Measurements from ENCODE around the gene KCMF1. TPM values are rescaled to one million over a fixed set of nuclear protein-coding genes. Genes with fewer than 3 reads are reported as not detected.

The KCMF1 gene
- total and polyA plus RNA-seq, 3 donors from 2014 or later: 53.9 to 141 (median 56.9) TPM

GRCh38 chr2:84999553-84999955 lies 28.6 kb downstream of the KCMF1 start:
- no peaks in the 10 kb centered on the region for H3K27me3 ChIP-seq
- H3K9me3 ChIP-seq: no peaks in the 10 kb centered on the region
- TF ChIP-seq CTCF (IDR thresholded peaks at IDR 0.05) (no peak), POLR2A (IDR thresholded peaks at IDR 0.05) (no peak)
- no peak for DNase-seq
- no peaks in the 10 kb centered on the region for H3K36me3 ChIP-seq (ENCODE audit: low read depth, missing control alignments)
- H3K27ac ChIP-seq: no peak overlapping the region
- intact Hi-C loops (cut with DNase I; ENCODE audit: low total_unique reads): no loop called here
- H3K4me1 ChIP-seq: no peaks in the 10 kb centered on the region
- no peak overlapping the region for H3K4me3 ChIP-seq

- intact Hi-C loops (cut with DNase I; ENCODE audit: low total_unique reads): no loop called here
- 59 to 86% methylated on average over 2 of the region's 2 CpGs for WGBS, 2 donors
- Histone ChIP-seq H3K9me3 (no peaks in the 10 kb centered on the region), H3K36me3 (ENCODE audit: low read depth, missing control alignments) (no peaks in the 10 kb centered on the region), H3K4me3 (no peak overlapping the region), H3K27me3 (no peaks in the 10 kb centered on the region), H3K27ac (no peak overlapping the region), H3K4me1 (no peaks in the 10 kb centered on the region)
- DNase-seq: no peak
- TF ChIP-seq CTCF (IDR thresholded peaks at IDR 0.05) (no peak), POLR2A (IDR thresholded peaks at IDR 0.05) (no peak)
Observed at GRCh38 chr2:85001595-85001994, 30.6 kb downstream of the KCMF1 start.

GRCh38 chr2:85002534-85002933 lies 31.6 kb downstream of the KCMF1 start:
- Histone ChIP-seq H3K4me3 (no peak overlapping the region), H3K4me1 (no peaks in the 10 kb centered on the region), H3K27ac (no peak overlapping the region), H3K9me3 (no peaks in the 10 kb centered on the region), H3K36me3 (ENCODE audit: low read depth, missing control alignments) (no peaks in the 10 kb centered on the region), H3K27me3 (no peaks in the 10 kb centered on the region)
- TF ChIP-seq POLR2A (IDR thresholded peaks at IDR 0.05): no peak
- intact Hi-C loops (cut with DNase I; ENCODE audit: low total_unique reads): no loop called here
- no peak for DNase-seq

GRCh38 chr2:85008252-85008651 lies 37.3 kb downstream of the KCMF1 start:
- DNase-seq: no peak
- intact Hi-C loops (cut with DNase I; ENCODE audit: low total_unique reads): no loop called here
- H3K27me3 ChIP-seq: no peaks in the 10 kb centered on the region
- no peak for TF ChIP-seq CTCF (IDR thresholded peaks at IDR 0.05)
- no peak for TF ChIP-seq POLR2A (IDR thresholded peaks at IDR 0.05)
- no peak overlapping the region for H3K4me3 ChIP-seq
- no peak overlapping the region for H3K27ac ChIP-seq
- no peaks in the 10 kb centered on the region for H3K4me1 ChIP-seq
- 82 to 91% methylated on average over 2 of the region's 2 CpGs for WGBS, 2 donors
- no peaks in the 10 kb centered on the region for H3K36me3 ChIP-seq (ENCODE audit: low read depth, missing control alignments)
- H3K9me3 ChIP-seq: no peaks in the 10 kb centered on the region

- 82 to 95% methylated on average over 3 of the region's 3 CpGs for WGBS, 2 donors
- TF ChIP-seq CTCF (IDR thresholded peaks at IDR 0.05) (no peak), POLR2A (IDR thresholded peaks at IDR 0.05) (no peak)
- Histone ChIP-seq H3K27me3 (no peaks in the 10 kb centered on the region), H3K4me1 (no peaks in the 10 kb centered on the region), H3K9me3 (no peaks in the 10 kb centered on the region), H3K36me3 (ENCODE audit: low read depth, missing control alignments) (no peaks in the 10 kb centered on the region), H3K27ac (no peak overlapping the region), H3K4me3 (no peak overlapping the region)
- no peak for DNase-seq
- intact Hi-C loops (cut with DNase I; ENCODE audit: low total_unique reads): no loop called here
Observed at GRCh38 chr2:85009019-85009618, 38.2 kb downstream of the KCMF1 start.
